Measurements from ENCODE around the gene DGCR8.

- no peak for TF ChIP-seq SP1 (IDR thresholded peaks at IDR 0.05)
- no peak for TF ChIP-seq PKNOX1 (IDR thresholded peaks at IDR 0.05)
- TF ChIP-seq SUZ12 (IDR thresholded peaks at IDR 0.05): no peak
Observed at GRCh38 chr22:20116376-20116950, 36.4 kb downstream of the DGCR8 start.
